Lung (tissue), 12 donors: ENCODE measurements around the gene SDK2. TPM values are rescaled to one million over a fixed set of nuclear protein-coding genes. Genes with fewer than 3 reads are reported as not detected.

Experiments
- ATAC-seq: fragments of 200-7000 bp; cut with Tn5 transposase; one replicate; pipeline ENCODE4 v1.9.1; 2020; ENCODE audit warnings: moderate number of reproducible peaks; ENCODE audit not compliant: insufficient read depth, low FRiP score
- DNase-seq, 3 donors: peaks; one replicate each; pipeline ENCODE4 v3.0.0-alpha.2; 2013 to 2017
- H3K27ac ChIP-seq, 2 donors: one replicate each; pipeline ENCODE4 v1.5.1; 2013; ENCODE audit warnings: mild to moderate bottlenecking in 2 of 2, moderate library complexity in 2 of 2, control low read depth in 1 of 2, inconsistent platforms in 1 of 2, low read depth in 1 of 2, low read length in 1 of 2
- H3K27me3 ChIP-seq, 3 donors: one replicate each; pipeline ENCODE4 v1.5.1; 2013; ENCODE audit warnings: low read length in 2 of 3; ENCODE audit not compliant: control insufficient read depth in 3 of 3, insufficient read depth in 3 of 3
- H3K36me3 ChIP-seq, 4 donors: one replicate each; pipeline ENCODE4 v1.5.1; 2013; ENCODE audit warnings: low read length in 4 of 4, mild to moderate bottlenecking in 1 of 4, moderate library complexity in 1 of 4; ENCODE audit not compliant: control insufficient read depth in 4 of 4, insufficient read depth in 4 of 4
- H3K4me1 ChIP-seq, 5 donors: one replicate each; pipeline ENCODE4 v1.5.1; 2013; ENCODE audit warnings: low read length in 5 of 5, mild to moderate bottlenecking in 2 of 5, moderate library complexity in 1 of 5; ENCODE audit not compliant: control insufficient read depth in 5 of 5, insufficient read depth in 5 of 5
- H3K4me3 ChIP-seq: one replicate; pipeline ENCODE4 v1.5.1; 2013; ENCODE audit warnings: mild to moderate bottlenecking, control low read depth, moderate library complexity
- H3K9ac ChIP-seq, 2 donors: one replicate each; pipeline ENCODE4 v1.5.1; 2013; ENCODE audit warnings: low read length in 2 of 2, control low read depth in 1 of 2; ENCODE audit not compliant: insufficient read depth in 1 of 2
- H3K9me3 ChIP-seq, 4 donors: one replicate each; pipeline ENCODE4 v1.5.1; 2013; ENCODE audit warnings: low read length in 3 of 4, mild to moderate bottlenecking in 1 of 4, moderate library complexity in 1 of 4; ENCODE audit not compliant: control insufficient read depth in 4 of 4, insufficient read depth in 3 of 4
- WGBS, 2 donors: extraction: QIAGEN DNeasy Blood & Tissue Kit; methylation state at CpG; one replicate each; pipeline ENCODE4 v1.1.7; 2013; 5-methylcytosine and 5-hydroxymethylcytosine counted together
- polyA plus RNA-seq, 2 donors: library from polyadenylated mRNA; stranded (reverse); fragments of 200-250 nt; gene quantifications; one replicate each; pipeline ENCODE4 v1.2.1, GENCODE V29; 2013
- total RNA-seq, 2 donors: library from RNA; depleted of rRNA in 1 of 2; stranded (reverse); fragments of >200 nt in 1 of 2; gene quantifications; one replicate each; pipeline ENCODE4 v1.2.1, GENCODE V29; 2014 to 2021
- TF ChIP-seq, protein P1 (sequence below): IDR thresholded peaks from 2 replicates; pipeline ENCODE4 v1.5.1; 2012; ENCODE audit warnings: mild to moderate bottlenecking; ENCODE audit errors: control extremely low read depth, extremely low read depth
- donor health status: control.
- donor health status: control.
- donor health status: Bipolar disorder and iron deficiency.
- donor health status: healthy.
- donor health status: DM: yes; HTN: yes; CAD: no.

Gene SDK2
- total and polyA plus RNA-seq, 4 donors = 0.91 to 41.7 (median 4.3) TPM

DNA sequence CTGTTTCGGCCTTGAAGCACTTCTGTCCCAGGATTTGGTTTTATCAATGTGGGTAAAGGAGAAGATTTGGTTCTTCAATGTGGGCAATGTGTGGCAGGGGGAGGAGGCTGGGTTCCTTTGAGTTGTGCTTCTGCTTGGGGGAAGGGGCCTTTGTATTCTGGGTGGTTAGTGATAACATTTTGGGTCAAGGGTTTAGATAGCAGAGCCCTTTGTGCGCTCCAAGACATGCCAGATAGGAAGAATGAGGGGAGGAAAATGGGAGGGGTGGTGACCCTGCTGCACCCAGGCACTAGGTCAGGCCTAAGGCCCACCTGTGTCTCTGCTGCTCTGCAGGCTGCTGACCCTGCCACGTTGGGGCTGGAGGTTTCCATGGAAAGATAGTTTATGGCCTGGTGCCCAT is 292.5 kb downstream of the SDK2 start:
- TF ChIP-seq, protein P1, sequence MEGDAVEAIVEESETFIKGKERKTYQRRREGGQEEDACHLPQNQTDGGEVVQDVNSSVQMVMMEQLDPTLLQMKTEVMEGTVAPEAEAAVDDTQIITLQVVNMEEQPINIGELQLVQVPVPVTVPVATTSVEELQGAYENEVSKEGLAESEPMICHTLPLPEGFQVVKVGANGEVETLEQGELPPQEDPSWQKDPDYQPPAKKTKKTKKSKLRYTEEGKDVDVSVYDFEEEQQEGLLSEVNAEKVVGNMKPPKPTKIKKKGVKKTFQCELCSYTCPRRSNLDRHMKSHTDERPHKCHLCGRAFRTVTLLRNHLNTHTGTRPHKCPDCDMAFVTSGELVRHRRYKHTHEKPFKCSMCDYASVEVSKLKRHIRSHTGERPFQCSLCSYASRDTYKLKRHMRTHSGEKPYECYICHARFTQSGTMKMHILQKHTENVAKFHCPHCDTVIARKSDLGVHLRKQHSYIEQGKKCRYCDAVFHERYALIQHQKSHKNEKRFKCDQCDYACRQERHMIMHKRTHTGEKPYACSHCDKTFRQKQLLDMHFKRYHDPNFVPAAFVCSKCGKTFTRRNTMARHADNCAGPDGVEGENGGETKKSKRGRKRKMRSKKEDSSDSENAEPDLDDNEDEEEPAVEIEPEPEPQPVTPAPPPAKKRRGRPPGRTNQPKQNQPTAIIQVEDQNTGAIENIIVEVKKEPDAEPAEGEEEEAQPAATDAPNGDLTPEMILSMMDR = no peak
- 78 to 86% methylated on average over 3 of the region's 3 CpGs for WGBS, 2 donors
- no peak for ATAC-seq
- no peak overlapping the region for H3K9ac ChIP-seq
- DNase-seq = no peak
- peaks cover 0 to 45% (median 30%) of the 10 kb centered on the region in 5 donors for H3K4me1 ChIP-seq
- H3K36me3 ChIP-seq = no peaks in the 10 kb centered on the region
- H3K27ac ChIP-seq = no peak overlapping the region
- no peaks in the 10 kb centered on the region for H3K9me3 ChIP-seq
- no peak overlapping the region for H3K4me3 ChIP-seq
- no peaks in the 10 kb centered on the region for H3K27me3 ChIP-seq

DNA sequence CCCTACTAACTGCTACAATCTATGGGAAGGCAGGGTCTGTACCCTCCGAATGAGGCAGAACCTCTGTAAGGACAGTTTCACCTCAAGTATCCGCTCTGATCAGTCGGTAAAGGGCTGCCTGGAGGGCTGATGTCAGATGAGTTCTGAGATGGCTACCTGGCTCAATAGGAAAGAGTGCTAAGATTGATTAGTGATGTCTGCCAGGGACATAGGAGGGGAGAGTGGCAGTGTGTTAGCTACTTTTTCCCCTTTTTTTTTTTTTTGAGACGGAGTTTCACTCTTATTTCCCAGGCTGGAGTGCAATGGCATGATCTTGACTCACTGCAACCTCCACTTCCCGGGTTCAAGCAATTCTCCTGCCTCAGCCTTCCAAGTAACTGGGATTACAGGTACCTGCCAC is 293.4 kb downstream of the SDK2 start:
- 97 to 98% methylated on average over 5 of the region's 5 CpGs for WGBS, 2 donors
- TF ChIP-seq, protein P1 = no peak
- no peak overlapping the region for H3K9ac ChIP-seq
- no peak overlapping the region for H3K4me3 ChIP-seq
- no peaks in the 10 kb centered on the region for H3K36me3 ChIP-seq
- H3K27me3 ChIP-seq = no peaks in the 10 kb centered on the region
- H3K4me1 ChIP-seq = peaks cover 0 to 44% (median 24%) of the 10 kb centered on the region in 5 donors
- H3K27ac ChIP-seq = no peak overlapping the region
- DNase-seq = no peak
- H3K9me3 ChIP-seq = no peaks in the 10 kb centered on the region
- no peak for ATAC-seq

DNA sequence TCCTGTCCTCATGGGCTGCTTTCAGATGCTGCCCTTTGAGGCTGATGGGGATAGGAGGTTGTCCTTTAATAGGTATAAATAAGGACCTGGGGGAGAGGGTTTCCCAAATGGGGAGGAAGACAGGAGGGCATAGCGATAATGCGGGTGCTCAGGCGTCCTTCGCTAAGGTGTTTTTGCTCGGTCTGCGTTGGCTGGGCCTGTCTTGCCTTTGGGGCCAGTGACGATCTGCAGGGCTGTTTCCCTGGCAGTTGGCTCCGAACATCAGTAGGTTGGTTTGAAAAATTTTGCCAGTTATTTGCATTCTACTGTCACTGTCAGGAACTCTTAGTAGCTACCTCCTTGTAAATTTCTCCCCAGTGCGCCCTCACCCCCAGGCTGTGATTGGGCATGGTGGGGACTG is 294.6 kb downstream of the SDK2 start:
- DNase-seq (no peak), ATAC-seq (no peak)
- no peak overlapping the region for H3K4me3 ChIP-seq
- H3K4me1 ChIP-seq = peaks cover 0 to 55% (median 29%) of the 10 kb centered on the region in 5 donors
- H3K9me3 ChIP-seq = no peaks in the 10 kb centered on the region
- TF ChIP-seq, protein P1 = no peak
- H3K36me3 ChIP-seq = no peaks in the 10 kb centered on the region
- 96% methylated on average over 9 of the region's 9 CpGs for WGBS, 2 donors
- no peaks in the 10 kb centered on the region for H3K27me3 ChIP-seq
- H3K9ac ChIP-seq = peak overlapping the region in 1 of 2 donors; percentile 72
- no peak overlapping the region for H3K27ac ChIP-seq

DNA sequence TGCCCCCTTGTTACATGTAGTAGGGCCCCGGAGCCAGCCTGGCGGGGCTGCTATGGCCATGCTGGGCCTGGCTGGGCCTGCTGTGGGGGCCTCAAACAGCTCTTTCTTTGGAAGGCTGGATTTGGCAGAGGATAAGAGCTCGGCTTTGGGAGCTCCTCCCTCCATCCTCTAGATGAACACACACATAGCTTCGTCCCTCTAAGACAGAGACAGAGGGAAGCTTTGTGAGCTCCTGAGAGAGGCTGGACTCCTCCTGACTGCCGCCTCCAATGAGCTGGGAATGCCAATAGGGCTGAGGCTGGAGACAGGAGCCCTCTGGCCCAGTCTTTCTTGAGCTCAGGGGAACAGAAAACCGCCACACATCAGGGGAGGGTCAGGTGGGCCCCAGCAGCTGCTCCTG is 295.1 kb downstream of the SDK2 start:
- ATAC-seq = no peak
- no peak overlapping the region for H3K27ac ChIP-seq

More for the DNA sequence above, 295.1 kb downstream of the SDK2 start:
- Histone ChIP-seq H3K27me3 (no peaks in the 10 kb centered on the region), H3K4me1 (peaks cover 0 to 60% (median 34%) of the 10 kb centered on the region in 5 donors), H3K4me3 (no peak overlapping the region), H3K36me3 (no peaks in the 10 kb centered on the region), H3K9me3 (no peaks in the 10 kb centered on the region), H3K9ac (peak overlapping the region in 1 of 2 donors; percentile 72)
- TF ChIP-seq, protein P1 = no peak
- DNase-seq = peak; percentile 88 to 97 (median 95)
- WGBS, 2 donors = 82 to 88% methylated on average over 6 of the region's 6 CpGs
